Activated CD8-positive, alpha-beta memory T cell treated with anti-CD3 and anti-CD28 coated beads, Interleukin-2, amount 50 U/mL, for 4 hours (primary cell): ENCODE measurements around the gene NOSTRIN.
"Not testable (repeated sequence)": the region's sequence is repeated elsewhere in the genome, so short reads cannot be mapped to it uniquely, and the experiment has no call there.

Experiments
- DNase-seq: peaks from one replicate; pipeline ENCODE4 v3.0.0-alpha.2; 2020

The NOSTRIN gene

DNA sequence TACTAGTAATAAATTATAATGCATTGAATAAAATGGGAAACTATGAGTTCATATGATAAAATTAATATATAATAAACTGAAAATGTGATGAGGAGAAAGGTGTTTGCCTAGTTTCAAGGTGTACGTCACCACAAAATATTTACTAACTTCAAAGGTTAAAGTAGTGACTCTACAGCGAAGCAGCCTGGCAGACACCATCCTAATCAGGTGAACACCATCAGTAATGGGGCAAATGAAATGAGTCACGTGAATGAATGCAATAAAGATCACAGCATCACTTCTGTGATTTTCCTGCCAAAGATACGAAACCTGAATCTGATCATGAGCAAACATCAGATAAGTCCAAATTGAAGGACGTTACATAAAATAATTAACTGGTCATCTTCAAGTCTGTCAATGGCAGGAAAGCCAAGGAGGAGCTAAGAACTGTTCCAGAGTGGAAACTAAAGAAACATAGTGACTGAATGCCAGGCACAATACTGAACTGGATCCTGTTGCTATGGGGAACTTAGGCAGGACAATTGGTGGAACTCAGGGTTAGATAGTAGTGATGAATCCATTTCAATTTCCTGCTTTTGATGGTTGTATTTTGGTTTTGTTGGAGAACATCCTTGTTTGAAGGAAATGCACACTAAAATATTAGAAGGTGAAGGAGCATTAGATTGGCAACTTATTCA lies 12.1 kb upstream of the NOSTRIN start:
- no peak for DNase-seq

DNA sequence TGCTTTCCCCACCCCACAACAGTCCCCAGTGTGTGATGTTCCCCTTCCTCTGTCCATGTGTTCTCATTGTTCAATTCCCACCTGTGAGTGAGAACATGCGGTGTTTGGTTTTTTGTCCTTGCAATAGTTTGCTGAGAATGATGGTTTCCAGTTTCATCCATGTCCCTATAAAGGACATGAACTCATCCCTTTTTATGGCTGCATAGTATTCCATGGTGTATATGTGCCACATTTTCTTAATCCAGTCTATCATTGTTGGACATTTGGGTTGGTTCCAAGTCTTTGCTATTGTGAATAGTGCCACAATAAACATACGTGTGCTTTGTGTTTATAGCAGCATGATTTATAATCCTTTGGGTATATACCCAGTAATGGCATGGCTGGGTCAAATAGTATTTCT lies 11.3 kb upstream of the NOSTRIN start:
- not testable (repeated sequence) for DNase-seq

DNA sequence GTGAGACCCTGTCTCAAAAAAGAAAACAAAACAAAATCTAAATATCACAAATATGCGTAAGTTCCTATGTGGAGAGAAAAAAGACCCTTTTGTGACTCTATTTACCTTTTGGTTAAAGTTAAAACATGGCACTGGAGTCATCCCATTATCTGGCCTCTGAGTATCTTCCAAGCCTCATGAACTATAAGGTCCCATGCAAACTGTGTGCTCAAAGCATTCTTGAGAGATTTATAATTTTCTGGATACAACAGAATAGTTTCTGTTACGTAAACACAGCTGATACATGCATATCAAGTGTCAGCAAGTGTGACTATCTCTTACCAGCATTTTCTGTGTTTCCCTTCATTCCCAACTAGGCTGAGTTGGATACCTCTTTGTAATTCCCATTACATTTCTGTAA lies 8.8 kb upstream of the NOSTRIN start:
- DNase-seq = no peak

DNA sequence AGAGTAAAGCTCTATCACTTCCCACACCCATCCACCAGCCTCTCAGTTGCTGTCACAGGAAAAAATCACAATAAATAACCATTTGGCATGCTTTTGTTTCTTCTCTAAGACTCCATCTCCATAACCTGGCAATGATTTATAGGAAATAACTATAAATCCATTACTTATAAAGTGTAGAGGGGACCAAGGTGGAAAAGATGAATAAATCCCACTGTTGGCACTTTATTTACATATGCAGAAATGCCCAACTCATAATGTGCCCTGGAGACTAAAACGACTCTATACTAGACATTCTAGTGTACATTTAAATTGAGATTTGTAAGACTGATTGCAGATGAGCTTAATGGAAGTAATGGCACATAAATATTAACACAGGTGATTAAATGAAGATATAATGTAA lies 7.5 kb upstream of the NOSTRIN start:
- no peak for DNase-seq

DNA sequence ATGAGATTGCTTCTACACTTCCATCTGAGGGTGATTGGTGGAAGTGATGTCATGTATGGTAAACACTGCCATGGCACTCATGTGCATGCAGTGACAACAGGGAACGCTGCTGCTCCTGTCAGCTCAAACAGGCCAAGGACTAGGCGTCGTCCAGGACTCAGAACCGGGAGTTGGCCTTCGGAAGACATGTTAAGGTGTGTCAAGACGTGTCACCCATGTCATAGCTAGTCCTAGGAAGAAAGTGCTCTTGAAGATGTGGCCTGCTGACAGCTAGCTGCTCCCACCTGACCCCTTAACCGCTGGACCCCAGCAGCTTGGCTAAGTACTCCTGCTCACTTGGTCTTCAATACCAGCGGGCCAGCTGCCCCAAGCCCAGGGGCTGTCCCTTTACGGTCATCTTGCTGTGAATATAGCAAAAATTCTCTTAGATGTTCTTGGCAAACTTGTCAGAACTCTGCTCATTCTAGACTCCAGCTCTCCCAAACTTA lies 6.3 kb upstream of the NOSTRIN start:
- no peak for DNase-seq

DNA sequence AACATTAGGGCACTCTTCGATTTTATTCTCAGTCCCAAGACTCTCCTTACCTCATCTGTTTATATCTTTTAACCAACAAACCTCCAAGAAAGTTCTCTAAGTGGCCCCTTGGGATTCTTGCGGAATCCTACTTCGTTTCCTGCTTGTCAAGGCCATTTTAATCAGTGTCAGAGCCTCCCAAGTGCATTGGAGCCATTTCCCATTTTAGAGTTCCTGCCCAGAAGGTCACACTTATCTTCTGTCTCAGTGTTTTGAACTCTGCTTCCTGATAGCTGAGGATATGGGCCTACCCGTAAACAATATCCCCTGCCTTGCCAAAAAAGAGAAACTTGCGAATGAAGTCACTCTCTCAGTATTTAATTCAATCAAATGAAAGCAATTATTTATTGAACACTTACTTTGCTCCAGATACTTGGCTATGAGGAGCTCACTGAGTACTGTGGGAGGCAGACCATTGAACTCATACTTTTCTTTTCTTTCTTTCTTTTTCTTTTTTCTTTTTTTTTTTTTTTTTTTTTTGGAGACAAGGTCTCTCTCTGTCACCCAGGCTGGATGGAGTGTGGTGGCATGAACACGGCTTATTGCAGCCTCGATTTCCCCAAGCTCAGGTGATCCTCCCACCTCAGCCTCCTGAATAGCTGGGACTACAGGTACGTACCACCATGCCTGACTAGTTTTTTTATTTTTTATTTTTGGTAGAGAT lies 5.7 kb upstream of the NOSTRIN start:
- no peak for DNase-seq

DNA sequence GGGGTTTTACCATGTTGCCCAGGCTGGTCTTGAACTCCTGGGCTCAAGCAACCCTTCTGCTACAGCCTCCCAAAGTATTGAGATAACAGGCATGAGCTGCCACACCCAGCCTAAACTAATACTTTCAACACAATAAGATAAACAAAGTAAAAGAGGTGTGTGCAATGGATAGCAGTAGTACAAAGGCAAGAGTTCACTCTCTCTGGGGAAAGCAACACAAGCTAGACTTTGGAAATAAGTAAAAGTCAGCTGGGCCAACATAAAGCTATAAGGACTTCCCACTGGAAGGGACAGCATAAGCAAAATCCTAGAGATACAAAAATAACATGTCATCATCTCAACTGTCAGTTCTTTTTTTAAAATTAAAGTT lies 5.2 kb upstream of the NOSTRIN start:
- DNase-seq = no peak

DNA sequence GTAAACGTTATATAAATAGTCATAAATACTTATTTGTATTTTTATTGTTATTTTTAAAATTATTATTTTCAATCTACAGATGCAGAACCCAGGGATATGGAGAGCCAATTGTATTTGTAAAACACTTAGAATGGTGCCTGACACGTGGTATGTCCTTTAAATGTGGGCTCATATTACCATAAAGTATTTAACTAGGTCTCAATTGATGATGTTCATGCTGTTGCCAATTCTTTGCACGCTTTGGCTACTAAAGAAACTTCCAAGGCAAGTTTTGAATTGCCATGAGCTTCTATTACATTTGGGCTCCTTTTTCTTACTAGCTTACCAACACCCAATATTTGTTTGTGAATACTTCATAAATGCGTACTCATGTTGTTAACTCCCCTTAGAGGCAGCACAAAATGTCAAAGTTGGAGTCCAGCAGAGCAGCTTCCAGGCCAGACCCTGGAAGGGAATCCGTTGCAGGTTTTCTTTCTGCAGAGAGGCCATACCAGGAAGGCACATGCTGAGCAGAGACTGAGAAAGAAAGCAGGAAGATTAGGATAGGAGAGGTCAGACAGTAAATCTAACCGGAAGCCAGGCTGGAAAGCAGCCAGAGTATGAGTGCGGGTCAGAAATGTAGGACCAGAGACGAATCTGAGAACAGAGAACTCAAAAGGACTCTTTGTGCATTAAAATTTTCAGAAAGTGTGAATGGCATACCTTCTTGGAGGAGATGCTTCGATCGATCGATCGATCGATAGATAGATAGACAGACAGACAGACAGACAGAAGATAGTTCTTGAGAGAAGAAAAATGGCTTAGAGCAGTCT lies 4.2 kb upstream of the NOSTRIN start:
- DNase-seq = no peak

DNA sequence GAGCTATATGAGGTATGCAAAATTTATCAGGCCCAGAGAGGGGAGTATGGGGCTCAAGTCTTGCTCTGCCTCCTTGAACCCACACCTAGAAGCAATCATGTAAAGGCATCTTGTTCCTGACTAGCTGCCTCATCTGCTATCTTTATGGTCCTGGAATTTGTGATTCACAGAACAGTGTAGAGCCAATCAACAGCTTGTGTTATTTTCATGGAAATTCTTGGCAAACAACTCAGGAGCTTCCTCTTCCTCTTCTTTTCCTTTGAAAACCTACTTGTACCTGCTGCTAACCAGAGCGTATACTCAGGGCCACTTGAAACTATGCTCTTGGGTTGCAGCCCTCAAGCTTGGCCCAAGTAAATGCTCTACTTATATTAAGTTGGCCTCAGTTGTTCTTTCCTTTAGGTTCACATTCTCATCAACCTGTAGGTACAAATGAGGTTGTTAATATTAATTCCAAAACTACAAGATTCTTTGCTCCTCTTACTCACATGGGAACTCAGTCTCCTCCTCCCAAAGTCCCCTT lies 3.5 kb upstream of the NOSTRIN start:
- no peak for DNase-seq

DNA sequence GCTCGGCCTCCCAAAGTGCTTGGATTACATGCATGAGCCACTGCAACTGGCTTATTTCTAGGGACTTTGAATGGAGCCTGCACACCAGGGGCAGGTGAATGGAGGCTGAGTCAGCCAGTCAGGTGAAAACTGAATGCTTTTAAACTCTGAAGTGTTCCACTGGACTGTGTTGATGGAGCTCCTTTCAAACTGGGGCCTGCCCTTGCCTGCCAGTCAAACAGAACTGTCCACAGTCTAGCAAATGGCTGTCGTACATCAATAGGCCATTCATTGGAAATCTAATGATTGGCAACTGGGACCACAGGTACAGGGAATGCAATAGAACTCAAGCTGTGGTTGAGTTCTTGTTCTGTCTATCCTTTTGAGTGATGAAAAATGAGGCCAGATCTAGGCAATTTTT lies 966 bp upstream of the NOSTRIN start:
- no peak for DNase-seq

DNA sequence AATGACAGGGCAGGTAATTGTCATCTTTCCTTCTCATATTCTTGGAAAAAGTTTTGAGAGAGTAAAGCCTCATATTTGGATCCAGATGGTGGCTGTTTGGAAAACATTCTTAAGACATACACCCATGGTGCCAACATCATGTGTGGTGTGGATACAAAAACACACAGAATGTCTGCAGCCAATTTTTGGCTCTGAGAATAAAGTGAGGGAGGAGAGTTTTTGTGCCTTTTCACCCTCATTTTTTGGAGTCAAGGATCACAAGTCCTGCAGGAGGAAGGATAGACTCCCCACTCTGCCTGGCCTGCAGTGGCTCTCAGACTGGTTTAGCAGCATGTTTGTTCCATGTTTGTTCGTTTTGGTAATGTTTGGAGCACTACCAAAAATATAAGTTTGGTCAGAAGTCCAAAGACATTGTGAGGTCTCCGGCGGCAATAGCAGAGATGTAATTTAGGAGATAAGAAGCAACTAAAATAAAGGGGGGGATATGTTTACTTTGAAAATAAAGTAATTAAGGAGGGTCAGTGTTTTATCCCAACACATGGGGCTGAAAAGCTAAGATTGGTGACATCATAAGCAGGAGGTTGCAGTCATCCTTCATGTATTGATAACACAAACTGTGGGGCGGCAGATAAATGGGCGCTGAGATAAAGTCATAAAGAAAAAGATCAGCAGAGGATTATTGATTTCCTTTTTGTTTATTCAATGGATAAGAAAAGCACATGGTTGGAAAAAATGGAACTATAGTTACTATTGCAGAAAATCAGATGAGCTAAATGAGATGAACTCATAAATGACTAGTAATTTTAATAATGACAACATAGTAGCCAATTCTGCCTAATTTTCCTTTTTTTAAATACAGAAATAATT lies 655 bp downstream of the NOSTRIN start:
- no peak for DNase-seq

DNA sequence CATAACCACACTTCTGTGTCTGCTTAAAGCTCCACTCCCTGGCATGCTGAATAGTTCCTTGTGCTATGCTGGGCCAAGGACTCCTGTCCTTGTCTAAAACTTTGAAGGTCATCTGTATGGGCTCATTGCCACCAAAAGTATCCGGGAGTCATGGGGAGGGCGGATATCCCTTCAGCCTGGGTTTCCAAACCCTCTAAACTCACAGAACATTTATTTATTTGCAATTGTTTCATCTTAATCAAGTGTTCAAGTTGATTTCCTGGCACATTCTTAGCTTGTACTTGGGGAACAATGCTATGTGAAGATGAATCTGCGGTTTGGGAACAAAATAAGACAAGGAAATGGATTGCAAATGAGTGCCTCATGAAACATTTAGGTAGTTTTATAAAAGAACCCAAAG lies 1.8 kb downstream of the NOSTRIN start:
- DNase-seq = no peak

DNA sequence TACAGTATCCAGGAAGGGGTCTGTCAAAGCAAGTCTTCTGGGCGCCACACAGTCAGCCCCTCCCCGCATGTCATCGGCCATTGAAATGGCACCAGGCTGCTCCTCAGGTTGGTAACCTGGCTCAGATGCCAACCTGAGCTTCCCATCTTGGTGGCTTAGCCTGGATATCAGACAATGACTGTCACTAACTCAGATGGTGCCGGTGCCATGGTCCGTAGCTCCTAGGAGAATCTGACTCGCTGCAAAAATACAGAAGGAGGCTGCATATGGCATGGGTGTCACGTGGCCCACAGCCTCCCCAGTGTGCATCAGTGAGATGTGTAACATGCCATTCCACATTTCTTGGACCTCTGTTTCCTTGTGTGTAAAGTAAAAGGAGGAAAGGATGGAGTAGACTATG lies 3.2 kb downstream of the NOSTRIN start:
- no peak for DNase-seq

DNA sequence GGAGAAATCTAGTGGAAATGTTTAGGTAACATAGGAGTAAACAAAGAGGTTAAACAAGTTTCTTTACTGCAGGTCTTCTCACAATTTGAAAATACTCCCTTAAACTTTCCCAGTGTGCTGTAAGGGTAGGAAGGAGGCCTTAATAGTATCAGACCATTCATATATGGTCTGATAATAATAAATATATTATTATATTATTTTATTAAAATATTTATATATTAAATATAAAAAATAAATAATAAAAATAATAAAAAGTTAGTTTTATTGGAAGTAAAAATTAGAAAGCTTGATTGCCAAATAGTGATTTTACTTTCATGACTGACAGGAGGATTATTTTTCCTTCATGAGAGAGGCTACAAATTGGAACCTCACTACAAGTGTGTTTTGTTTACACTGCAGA lies 7.1 kb downstream of the NOSTRIN start:
- no peak for DNase-seq

DNA sequence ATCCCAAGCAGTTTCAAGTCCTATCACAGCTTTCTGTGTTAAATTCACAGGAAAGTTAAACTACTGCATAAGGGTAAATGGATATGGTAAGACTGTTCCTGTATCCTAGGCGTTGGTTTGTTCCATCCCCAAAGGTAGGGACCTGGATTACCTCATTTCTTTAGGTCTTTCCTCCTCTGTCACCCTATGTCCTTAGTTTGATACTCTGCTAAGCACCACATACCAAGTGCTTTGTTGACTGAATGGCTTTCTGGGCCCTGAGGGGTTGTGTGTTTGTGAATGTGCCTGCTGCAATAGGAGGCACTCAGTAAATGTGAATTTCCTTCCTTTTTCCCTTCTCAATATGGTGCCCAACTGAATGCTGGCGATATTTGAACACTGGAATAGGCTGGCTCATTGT lies 7.8 kb downstream of the NOSTRIN start:
- no peak for DNase-seq

DNA sequence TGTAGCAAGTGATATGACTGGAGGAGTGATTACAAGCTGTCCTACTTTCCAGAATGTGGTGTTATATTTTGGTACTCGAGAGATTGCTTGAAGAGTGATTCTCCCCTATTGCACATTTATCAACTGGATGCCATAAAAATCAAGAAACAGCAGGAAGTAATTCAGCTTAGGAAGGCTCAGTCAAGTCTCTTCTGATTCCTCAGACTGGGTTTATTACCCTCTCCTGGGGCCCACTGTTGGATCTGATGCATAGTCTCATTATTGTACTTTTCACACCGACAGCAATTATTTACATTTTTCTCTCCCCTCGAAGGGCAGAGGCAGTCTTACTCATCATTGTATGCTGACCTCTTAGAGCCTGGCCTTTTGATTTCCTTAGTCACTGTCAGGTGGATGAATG lies 9.3 kb downstream of the NOSTRIN start:
- no peak for DNase-seq

DNA sequence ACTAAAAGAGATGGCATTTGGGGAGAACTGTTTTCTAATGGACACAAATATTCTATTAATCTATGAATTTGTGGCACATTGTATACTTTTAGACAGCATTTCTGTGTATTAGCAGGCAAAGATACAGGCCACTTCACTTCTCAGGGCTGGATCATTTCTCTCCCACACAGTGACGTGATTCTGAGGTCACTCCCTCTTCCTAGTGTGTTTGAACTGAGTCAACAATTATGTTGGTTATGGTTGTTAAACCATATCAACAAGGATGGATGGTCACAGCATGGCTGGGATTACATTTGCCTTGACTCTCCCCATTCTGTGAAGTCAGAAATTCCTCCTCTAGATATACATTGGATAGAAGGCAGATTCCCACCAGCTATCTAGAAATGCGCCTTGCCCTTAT lies 11.6 kb downstream of the NOSTRIN start:
- no peak for DNase-seq

DNA sequence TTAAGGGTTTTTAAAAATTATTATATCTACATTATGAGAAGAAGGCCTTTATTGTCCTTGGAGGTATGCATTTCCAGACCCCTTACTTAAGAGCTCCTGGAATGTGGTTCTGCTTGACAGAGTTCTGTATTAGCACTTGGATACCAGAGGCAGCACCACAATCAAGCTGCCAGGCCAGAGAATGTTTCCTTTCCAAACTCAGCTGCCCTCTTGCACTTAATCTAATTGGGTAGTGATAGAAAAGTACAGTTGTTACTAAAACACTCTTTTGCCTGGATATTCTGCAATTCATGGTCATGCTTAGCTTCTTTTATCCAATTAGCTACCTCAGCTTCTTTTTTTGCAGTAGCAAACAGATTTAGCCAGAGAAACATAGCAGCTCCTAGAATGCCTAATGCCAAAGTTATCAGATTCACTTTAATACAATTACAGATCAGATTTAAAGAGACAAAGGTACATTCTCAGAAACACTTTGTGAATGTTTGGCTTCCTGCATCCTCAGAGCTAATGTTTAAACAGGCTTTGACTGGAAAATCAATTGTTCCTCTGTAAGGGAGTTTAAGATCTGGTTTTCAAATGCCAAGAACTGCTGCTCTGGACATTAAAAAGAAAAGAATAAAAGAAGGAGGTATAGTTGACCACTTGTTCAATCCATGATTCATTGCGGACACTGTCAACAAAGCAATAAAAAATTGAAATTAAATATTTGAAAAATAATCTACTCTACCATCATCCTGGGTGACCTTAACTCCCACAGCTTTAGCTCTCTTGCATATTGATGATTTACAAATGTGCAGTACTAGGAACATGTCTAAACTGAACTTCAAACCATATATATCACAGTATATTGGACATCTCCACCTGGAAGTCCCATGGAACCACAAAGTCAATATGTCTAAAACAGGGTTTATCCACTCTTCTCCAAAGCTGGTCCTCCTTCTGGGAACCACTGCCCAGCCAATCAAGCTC lies 12.8 kb downstream of the NOSTRIN start:
- no peak for DNase-seq

DNA sequence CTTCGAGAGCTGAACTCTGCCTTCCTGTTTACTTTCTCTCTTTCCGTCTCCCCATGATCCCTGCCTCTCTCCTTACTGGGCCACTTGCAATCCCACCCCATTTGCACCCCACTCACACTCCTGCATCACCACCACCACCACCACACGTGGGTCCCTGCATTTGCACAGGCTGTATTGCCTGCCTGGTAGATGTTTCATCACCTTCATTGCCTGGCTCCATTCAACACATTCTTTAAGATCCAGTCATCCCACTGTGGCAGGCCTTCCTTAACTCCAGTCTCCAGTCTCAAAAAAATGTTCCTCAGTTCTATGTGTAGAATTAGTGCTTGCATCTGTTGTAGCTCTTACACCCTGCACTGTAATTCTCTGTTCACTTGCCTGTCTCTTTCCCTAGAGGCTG lies 13.9 kb downstream of the NOSTRIN start:
- no peak for DNase-seq

DNA sequence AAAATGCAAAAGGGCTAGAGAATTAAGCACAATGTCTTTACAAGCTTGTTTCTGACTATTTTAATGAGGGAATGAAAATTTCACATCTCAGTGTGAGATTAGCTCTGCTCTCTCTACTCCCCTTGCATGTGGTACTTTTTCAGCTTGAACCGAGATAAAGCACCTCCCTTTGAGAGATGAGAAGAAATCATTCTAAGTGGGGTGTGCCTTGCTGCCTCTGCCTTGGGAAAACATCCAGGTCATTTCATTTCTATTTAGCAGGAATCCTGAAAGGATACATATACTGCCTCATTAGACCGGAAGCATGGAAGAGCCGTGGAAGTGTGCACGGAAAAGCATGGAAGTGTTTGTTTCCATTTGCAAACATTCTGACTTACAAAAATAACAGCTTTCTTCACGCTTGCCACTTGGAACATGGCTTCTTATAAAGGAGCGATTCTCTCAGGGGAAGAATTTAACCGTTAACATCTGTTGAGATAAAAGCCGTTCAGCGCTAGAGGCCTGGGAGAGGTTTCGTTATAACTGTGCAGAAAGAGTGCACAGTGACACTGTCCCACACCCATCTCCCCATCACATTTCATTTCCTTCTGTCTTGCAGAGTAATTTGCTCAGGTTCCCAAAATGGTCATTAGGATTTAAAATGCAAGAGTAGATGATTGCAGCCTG lies 16.7 kb downstream of the NOSTRIN start:
- DNase-seq = no peak
